RWPE2 (cell line): ENCODE results near the gene NAALADL1.

ENCODE experiments used
- ATAC-seq: fragments of 200-7000 bp; cut with Tn5 transposase; 3 replicates; pipeline ENCODE4 v1.9.1; 2021; ENCODE audit warnings: low read depth
- DNase-seq: peaks from one replicate; pipeline ENCODE4 v3.0.0-alpha.2; 2020; ENCODE audit warnings: low spot score
- H3K27ac ChIP-seq: fragments of 450-650 bp; 2 replicates; pipeline ENCODE4 v1.5.1; 2017; ENCODE audit warnings: mild to moderate bottlenecking; ENCODE audit not compliant: poor library complexity, severe bottlenecking
- H3K27me3 ChIP-seq: fragments of 250-450 bp; sonication (Bioruptor Pico); 2 replicates; pipeline ENCODE4 v1.5.1; 2021; ENCODE audit warnings: mild to moderate bottlenecking, moderate library complexity; ENCODE audit not compliant: insufficient read depth, poor library complexity, severe bottlenecking
- H3K36me3 ChIP-seq: fragments of 250-450 bp; sonication (Bioruptor Pico); 2 replicates; pipeline ENCODE4 v1.5.1; 2020; ENCODE audit warnings: low read depth, mild to moderate bottlenecking, moderate library complexity
- H3K4me1 ChIP-seq: fragments of 250-450 bp; sonication (Bioruptor Pico); 2 replicates; pipeline ENCODE4 v1.5.1; 2021; ENCODE audit warnings: mild to moderate bottlenecking, moderate library complexity; ENCODE audit not compliant: insufficient read depth, poor library complexity, severe bottlenecking
- H3K4me3 ChIP-seq: fragments of 250-450 bp; sonication (Bioruptor Pico); 2 replicates; pipeline ENCODE4 v1.5.1; 2021; ENCODE audit warnings: mild to moderate bottlenecking, moderate library complexity; ENCODE audit not compliant: severe bottlenecking
- H3K9me3 ChIP-seq: fragments of 250-450 bp; sonication (Bioruptor Pico); 2 replicates; pipeline ENCODE4 v1.5.1; 2021; ENCODE audit warnings: mild to moderate bottlenecking, moderate library complexity; ENCODE audit not compliant: severe bottlenecking
- CTCF ChIP-seq: fragments of 450-650 bp; IDR thresholded peaks from one replicate; pipeline ENCODE4 v1.5.1; 2017; ENCODE audit warnings: mild to moderate bottlenecking, moderate library complexity; ENCODE audit not compliant: poor library complexity, severe bottlenecking

NAALADL1 gene

DNA sequence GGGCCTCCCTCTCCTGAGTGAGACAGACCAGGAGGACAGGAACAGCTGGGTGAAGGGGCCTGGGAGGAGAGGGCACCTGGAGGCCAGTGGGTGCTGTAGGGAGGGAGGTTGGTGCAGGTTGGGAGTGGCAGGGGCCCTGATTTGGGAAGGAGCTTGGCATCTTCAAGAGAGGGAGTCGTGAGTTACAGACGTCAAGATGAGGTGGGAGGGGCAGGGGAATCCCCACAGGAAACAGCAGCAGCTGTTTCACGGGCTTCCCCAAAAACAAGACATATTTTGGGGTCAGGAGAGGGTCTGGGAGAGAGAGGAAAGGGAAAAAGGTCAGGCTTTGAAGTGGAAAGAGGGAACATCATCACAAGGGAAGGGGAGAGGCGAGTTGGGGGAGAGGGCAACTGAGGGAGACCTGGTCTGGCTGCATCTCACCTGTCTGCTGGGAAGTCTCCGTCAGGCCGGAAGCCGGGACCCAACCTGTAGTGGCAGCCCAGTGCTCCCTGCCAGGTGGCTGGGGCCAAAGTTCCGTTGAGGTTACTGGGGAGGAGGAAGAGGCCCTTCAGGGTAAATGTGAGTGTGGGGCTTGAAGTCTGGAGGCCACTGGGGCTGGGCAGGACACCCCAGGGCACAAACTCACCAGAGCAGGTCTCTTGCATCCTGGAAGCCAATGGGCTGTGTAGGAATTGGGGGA lies 4.4 kb downstream of the NAALADL1 start:
- Histone ChIP-seq H3K27ac (no peak overlapping the region), H3K4me1 (no peaks in the 10 kb centered on the region), H3K9me3 (no peaks in the 10 kb centered on the region), H3K36me3 (no peaks in the 10 kb centered on the region), H3K4me3 (no peak overlapping the region), H3K27me3 (no peaks in the 10 kb centered on the region)
- no peak for DNase-seq
- no peak for ATAC-seq
- TF ChIP-seq CTCF: no peak

DNA sequence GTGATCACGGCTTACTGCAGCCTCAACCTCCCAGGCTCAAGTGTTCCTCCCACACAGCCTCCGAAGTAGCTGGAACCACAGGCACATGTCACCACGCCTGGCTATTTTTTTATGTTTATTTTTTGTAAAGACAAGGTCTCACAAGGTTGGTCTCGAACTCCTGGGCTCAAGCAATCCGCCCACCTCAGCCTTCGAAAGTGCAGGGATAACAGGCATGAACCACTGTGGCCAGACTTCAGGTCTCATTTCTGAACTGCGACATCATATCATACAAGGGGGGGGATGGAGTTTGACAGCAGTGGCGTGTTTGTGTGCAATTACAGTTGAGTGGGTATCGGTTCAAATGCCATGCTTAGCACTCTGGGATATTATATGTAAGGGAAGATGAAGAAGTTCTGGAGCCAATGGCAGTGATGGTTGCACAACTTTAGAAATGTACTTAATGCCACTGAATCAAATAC lies 6.9 kb downstream of the NAALADL1 start:
- Histone ChIP-seq H3K9me3 (no peaks in the 10 kb centered on the region), H3K4me1 (no peaks in the 10 kb centered on the region), H3K36me3 (no peaks in the 10 kb centered on the region), H3K27me3 (no peaks in the 10 kb centered on the region), H3K27ac (no peak overlapping the region), H3K4me3 (no peak overlapping the region)
- no peak for DNase-seq
- TF ChIP-seq CTCF: no peak
- ATAC-seq: no peak

DNA sequence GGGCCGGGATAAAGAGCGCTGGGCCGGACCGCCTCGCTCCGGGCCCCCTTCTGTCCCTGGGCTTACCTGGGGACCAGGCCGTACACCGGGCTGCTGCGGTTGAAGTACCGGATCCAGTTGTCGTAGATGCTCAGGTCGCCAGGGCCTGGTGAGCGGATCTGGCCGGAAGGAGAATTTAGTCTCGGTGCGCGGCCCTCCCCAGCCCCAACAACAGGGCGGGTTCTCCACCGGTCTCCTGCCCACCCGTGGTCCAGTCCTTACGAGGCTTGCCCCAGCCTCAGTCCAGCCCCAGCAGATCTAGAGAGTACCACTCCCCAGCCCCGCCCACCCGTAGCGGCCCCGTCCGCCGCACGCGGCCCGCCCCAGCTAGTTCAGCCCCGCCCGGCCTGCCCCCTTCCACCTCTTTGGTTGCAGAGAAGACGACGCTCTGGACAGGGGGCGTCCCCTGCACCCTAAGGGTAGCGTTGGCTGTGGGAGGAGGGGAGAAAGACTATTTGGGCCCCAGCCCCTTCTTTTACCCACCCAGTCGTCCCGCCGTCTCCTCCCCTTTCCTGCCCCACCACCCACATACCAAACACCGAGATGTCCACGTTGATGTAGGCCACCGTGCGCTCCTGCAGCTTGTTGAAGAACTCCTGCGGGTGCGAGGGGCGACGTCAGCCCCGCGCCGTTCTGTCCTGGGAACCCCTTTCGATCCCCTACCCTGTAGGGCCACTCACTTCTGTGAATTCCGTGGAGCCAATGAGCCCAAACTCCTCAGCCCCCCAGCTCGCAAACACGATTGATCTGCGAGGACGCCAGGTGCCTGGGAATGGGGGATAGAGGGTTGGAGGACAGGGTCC lies 10.6 kb downstream of the NAALADL1 start:
- no peak overlapping the region for H3K4me3 ChIP-seq
- ATAC-seq (no peak), DNase-seq (no peak)
- no peaks in the 10 kb centered on the region for H3K9me3 ChIP-seq
- H3K4me1 ChIP-seq: peaks cover 5% of the 10 kb centered on the region
- H3K27ac ChIP-seq: no peak overlapping the region
- no peak for TF ChIP-seq CTCF
- peaks cover 14% of the 10 kb centered on the region; the same call in 1 of the 2 replicates for H3K36me3 ChIP-seq
- no peaks in the 10 kb centered on the region for H3K27me3 ChIP-seq

- Histone ChIP-seq H3K27ac (no peak overlapping the region), H3K36me3 (peaks cover 22% of the 10 kb centered on the region; the same call in 1 of the 2 replicates), H3K27me3 (no peaks in the 10 kb centered on the region), H3K4me3 (no peak overlapping the region), H3K4me1 (peaks cover 12% of the 10 kb centered on the region), H3K9me3 (no peaks in the 10 kb centered on the region)
- no peak for TF ChIP-seq CTCF
- DNase-seq (no peak), ATAC-seq (no peak)
Observed at GRCh38 chr11:65045728-65046127, 12.6 kb downstream of the NAALADL1 start.

- H3K27me3 ChIP-seq: no peaks in the 10 kb centered on the region
- no peak overlapping the region for H3K27ac ChIP-seq
- TF ChIP-seq CTCF: no peak
Observed at GRCh38 chr11:65045061-65045460, 13.3 kb downstream of the NAALADL1 start.

More at GRCh38 chr11:65045061-65045460, 13.3 kb downstream of the NAALADL1 start:
- H3K36me3 ChIP-seq: peaks cover 22% of the 10 kb centered on the region; the same call in 1 of the 2 replicates
- no peak overlapping the region for H3K4me3 ChIP-seq
- no peaks in the 10 kb centered on the region for H3K9me3 ChIP-seq
- ATAC-seq: no peak
- H3K4me1 ChIP-seq: peaks cover 17% of the 10 kb centered on the region
- DNase-seq: no peak
